Activated naive CD8-positive, alpha-beta T cell treated with anti-CD3 and anti-CD28 coated beads for 36 hours (primary cell): ENCODE data around the gene C10orf67. TPM values are rescaled to one million over a fixed set of nuclear protein-coding genes. Genes with fewer than 3 reads are reported as not detected.
"Not testable (repeated sequence)": the region's sequence is repeated elsewhere in the genome, so short reads cannot be mapped to it uniquely, and the experiment has no call there.

Source experiments
- DNase-seq: peaks from one replicate; pipeline ENCODE4 v3.0.0; 2021
- H3K27ac Mint-ChIP-seq: one replicate; pipeline ENCODE4 v1.8.0; 2022; ENCODE audit warnings: mild to moderate bottlenecking, moderate library complexity, mixed read lengths
- H3K27me3 Mint-ChIP-seq: one replicate; pipeline ENCODE4 v1.8.0; 2022; ENCODE audit warnings: mild to moderate bottlenecking, mixed read lengths
- H3K36me3 Mint-ChIP-seq: one replicate; pipeline ENCODE4 v1.8.0; 2021; ENCODE audit warnings: mild to moderate bottlenecking, mixed read lengths
- H3K4me1 Mint-ChIP-seq: one replicate; pipeline ENCODE4 v1.8.0; 2021; ENCODE audit warnings: mixed read lengths
- H3K4me3 Mint-ChIP-seq: one replicate; pipeline ENCODE4 v1.8.0; 2022; ENCODE audit warnings: mild to moderate bottlenecking, moderate library complexity, mixed read lengths
- H3K9me3 Mint-ChIP-seq: one replicate; pipeline ENCODE4 v1.8.0; 2022; ENCODE audit warnings: mixed read lengths
- total RNA-seq, 2 experiments: library from RNA; stranded (reverse); gene quantifications; one replicate each; pipeline ENCODE4 v1.2.3, GENCODE V29; 2021

The C10orf67 gene
- under 1 TPM; 0.45 to 0.60 TPM for total RNA-seq

GRCh38 chr10:23344241-23344841 lies at the start of gene C10orf67:
C10orf67 (minus strand) TSS chr10:23344797; CDS start chr10:23344774, 23 bp downstream.
- Mint-ChIP-seq H3K36me3 (no peaks in the 10 kb centered on the region), H3K9me3 (no peaks in the 10 kb centered on the region), H3K4me1 (peaks cover 26% of the 10 kb centered on the region), H3K4me3 (peak within 1 kb of the TSS; percentile 82), H3K27ac (peak within 1 kb of the TSS; percentile 77), H3K27me3 (no peaks in the 10 kb centered on the region)
- peak; percentile 40 for DNase-seq

- H3K4me1 Mint-ChIP-seq, result peaks cover 14% of the 10 kb centered on the region
- peaks cover 2% of the 10 kb centered on the region for H3K36me3 Mint-ChIP-seq
- H3K27ac Mint-ChIP-seq, result no peak overlapping the region
- DNase-seq, result no peak
- no peaks in the 10 kb centered on the region for H3K27me3 Mint-ChIP-seq
- H3K9me3 Mint-ChIP-seq, result peaks cover 3% of the 10 kb centered on the region
- no peak overlapping the region for H3K4me3 Mint-ChIP-seq
Measured at GRCh38 chr10:23391821-23392220, 47.2 kb upstream of the C10orf67 start.

- Mint-ChIP-seq H3K4me3 (no peak overlapping the region), H3K4me1 (peaks cover 14% of the 10 kb centered on the region), H3K9me3 (peaks cover 3% of the 10 kb centered on the region), H3K36me3 (peaks cover 2% of the 10 kb centered on the region), H3K27me3 (no peaks in the 10 kb centered on the region), H3K27ac (no peak overlapping the region)
- no peak for DNase-seq
Measured at GRCh38 chr10:23390809-23391208, 46.2 kb upstream of the C10orf67 start.

GRCh38 chr10:23390408-23390807 lies 45.8 kb upstream of the C10orf67 start:
- not testable (repeated sequence) for H3K27ac Mint-ChIP-seq, H3K4me3 Mint-ChIP-seq, H3K36me3 Mint-ChIP-seq, DNase-seq, H3K27me3 Mint-ChIP-seq, H3K9me3 Mint-ChIP-seq
- peaks cover 14% of the 10 kb centered on the region for H3K4me1 Mint-ChIP-seq

- not testable (repeated sequence) for H3K27ac Mint-ChIP-seq, H3K4me3 Mint-ChIP-seq, DNase-seq, H3K9me3 Mint-ChIP-seq, H3K27me3 Mint-ChIP-seq, H3K36me3 Mint-ChIP-seq
- H3K4me1 Mint-ChIP-seq, result peaks cover 14% of the 10 kb centered on the region
Measured at GRCh38 chr10:23387516-23387915, 42.9 kb upstream of the C10orf67 start.

GRCh38 chr10:23386052-23386451 lies 41.5 kb upstream of the C10orf67 start:
- no peak overlapping the region for H3K4me3 Mint-ChIP-seq
- DNase-seq, result no peak
- peaks cover 2% of the 10 kb centered on the region for H3K36me3 Mint-ChIP-seq
- H3K27me3 Mint-ChIP-seq, result peaks cover 3% of the 10 kb centered on the region
- H3K27ac Mint-ChIP-seq, result no peak overlapping the region
- H3K4me1 Mint-ChIP-seq, result peaks cover 6% of the 10 kb centered on the region
- H3K9me3 Mint-ChIP-seq, result peaks cover 3% of the 10 kb centered on the region

- H3K4me3 Mint-ChIP-seq, result no peak overlapping the region
- H3K9me3 Mint-ChIP-seq, result no peaks in the 10 kb centered on the region
- DNase-seq, result no peak
- H3K4me1 Mint-ChIP-seq, result peaks cover 3% of the 10 kb centered on the region
- H3K27ac Mint-ChIP-seq, result no peak overlapping the region
- H3K36me3 Mint-ChIP-seq, result no peaks in the 10 kb centered on the region
- H3K27me3 Mint-ChIP-seq, result peaks cover 4% of the 10 kb centered on the region
Measured at GRCh38 chr10:23384364-23384763, 39.8 kb upstream of the C10orf67 start.

- peaks cover 3% of the 10 kb centered on the region for H3K4me1 Mint-ChIP-seq
- H3K36me3 Mint-ChIP-seq, result no peaks in the 10 kb centered on the region
- H3K4me3 Mint-ChIP-seq, result no peak overlapping the region
- H3K27ac Mint-ChIP-seq, result no peak overlapping the region
- H3K9me3 Mint-ChIP-seq, result no peaks in the 10 kb centered on the region
- H3K27me3 Mint-ChIP-seq, result peaks cover 4% of the 10 kb centered on the region
- no peak for DNase-seq
Measured at GRCh38 chr10:23383637-23384036, 39.0 kb upstream of the C10orf67 start.

GRCh38 chr10:23381298-23382040 lies 36.9 kb upstream of the C10orf67 start:
- Mint-ChIP-seq H3K4me1 (peaks cover under 1% of the 10 kb centered on the region), H3K27ac (no peak overlapping the region), H3K9me3 (no peaks in the 10 kb centered on the region), H3K27me3 (peaks cover 4% of the 10 kb centered on the region), H3K36me3 (no peaks in the 10 kb centered on the region), H3K4me3 (no peak overlapping the region)
- no peak for DNase-seq

GRCh38 chr10:23379686-23380085 lies 35.1 kb upstream of the C10orf67 start:
- no peak for DNase-seq
- peaks cover 4% of the 10 kb centered on the region for H3K27me3 Mint-ChIP-seq
- H3K9me3 Mint-ChIP-seq, result no peaks in the 10 kb centered on the region
- H3K27ac Mint-ChIP-seq, result no peak overlapping the region
- no peak overlapping the region for H3K4me3 Mint-ChIP-seq
- peaks cover 11% of the 10 kb centered on the region for H3K4me1 Mint-ChIP-seq
- no peaks in the 10 kb centered on the region for H3K36me3 Mint-ChIP-seq

GRCh38 chr10:23376229-23376655 lies 31.6 kb upstream of the C10orf67 start:
- Mint-ChIP-seq H3K4me1 (peaks cover 14% of the 10 kb centered on the region), H3K9me3 (peaks cover 11% of the 10 kb centered on the region), H3K27ac (no peak overlapping the region), H3K4me3 (no peak overlapping the region), H3K27me3 (peaks cover 3% of the 10 kb centered on the region), H3K36me3 (no peaks in the 10 kb centered on the region)
- DNase-seq, result no peak

- H3K36me3 Mint-ChIP-seq, result no peaks in the 10 kb centered on the region
- DNase-seq, result no peak
- no peak overlapping the region for H3K4me3 Mint-ChIP-seq
- peaks cover 11% of the 10 kb centered on the region for H3K9me3 Mint-ChIP-seq
- H3K27ac Mint-ChIP-seq, result no peak overlapping the region
- peaks cover 17% of the 10 kb centered on the region for H3K4me1 Mint-ChIP-seq
- no peaks in the 10 kb centered on the region for H3K27me3 Mint-ChIP-seq
Measured at GRCh38 chr10:23375366-23375765, 30.8 kb upstream of the C10orf67 start.

- Mint-ChIP-seq H3K27ac (no peak overlapping the region), H3K9me3 (peaks cover 11% of the 10 kb centered on the region), H3K4me3 (no peak overlapping the region), H3K4me1 (peaks cover 37% of the 10 kb centered on the region), H3K36me3 (no peaks in the 10 kb centered on the region), H3K27me3 (no peaks in the 10 kb centered on the region)
- no peak for DNase-seq
Measured at GRCh38 chr10:23373156-23373555, 28.6 kb upstream of the C10orf67 start.

- H3K27me3 Mint-ChIP-seq, result no peaks in the 10 kb centered on the region
- no peaks in the 10 kb centered on the region for H3K36me3 Mint-ChIP-seq
- peaks cover 13% of the 10 kb centered on the region for H3K9me3 Mint-ChIP-seq
- no peak overlapping the region for H3K4me3 Mint-ChIP-seq
- DNase-seq, result no peak
- no peak overlapping the region for H3K27ac Mint-ChIP-seq
- H3K4me1 Mint-ChIP-seq, result peaks cover 47% of the 10 kb centered on the region
Measured at GRCh38 chr10:23371073-23371472, 26.5 kb upstream of the C10orf67 start.

GRCh38 chr10:23370106-23370505 lies 25.5 kb upstream of the C10orf67 start:
- Mint-ChIP-seq H3K9me3 (peaks cover 14% of the 10 kb centered on the region), H3K4me3 (no peak overlapping the region), H3K36me3 (peaks cover 3% of the 10 kb centered on the region), H3K27me3 (no peaks in the 10 kb centered on the region), H3K27ac (peak overlapping the region; percentile 10), H3K4me1 (peaks cover 48% of the 10 kb centered on the region)
- no peak for DNase-seq
